K562 (cell line): ENCODE results near the gene BIVM. TPM values are rescaled to one million over a fixed set of nuclear protein-coding genes. Genes with fewer than 3 reads are reported as not detected.

Experiments
- CLOCK ChIP-seq: fragments of 250-450 bp; sonication (Bioruptor Pico); IDR thresholded peaks from 2 replicates; pipeline ENCODE4 v1.4.0; 2020; ENCODE audit warnings: mild to moderate bottlenecking, moderate library complexity, borderline replicate concordance
- VEZF1 ChIP-seq: fragments of 200-800 bp; sonication (Bioruptor generic); IDR thresholded peaks from 2 replicates; pipeline ENCODE4 v1.6.1; 2017; ENCODE audit warnings: missing genetic modification characterization, missing compliant biosample characterization
- ZNF589 ChIP-seq: fragments of 200-800 bp; sonication (Bioruptor generic); IDR thresholded peaks from 2 replicates; pipeline ENCODE4 v1.6.1; 2016; ENCODE audit warnings: low read depth, missing genetic modification characterization, missing compliant biosample characterization
- polyA plus RNA-seq, 8 experiments: library from polyadenylated mRNA; depleted of rRNA in 4 of 8; stranded (reverse) in 5 of 8; unstranded in 3 of 8; fragments of >200 nt; fragmentation: Nextera tagmentation in 2 of 8; fragmentation: Illumina TruSeq in 1 of 8; extraction: Ambion mirVana in 2 of 8; extraction: Trizol in 1 of 8; gene quantifications; 2 replicates each; pipeline versions ENCODE4 v1.2.1 to v1.2.3, GENCODE V29; 2011 to 2014; ENCODE audit warnings: inconsistent platforms in 1 of 8, missing spikeins in 1 of 8
- total RNA-seq, 7 experiments: library from RNA; depleted of rRNA in 6 of 7; stranded (reverse); fragments of >200 nt in 6 of 7; fragmentation: Illumina TruSeq in 2 of 7; extraction: Trizol in 2 of 7; gene quantifications; 2 replicates each; pipeline versions ENCODE4 v1.2.1 to v1.2.3, GENCODE V29; 2011 to 2021; ENCODE audit warnings: low replicate concordance in 1 of 7

Gene BIVM
- total and polyA plus RNA-seq, 9 of the 15 experiments (the other 6 are each of a cell fraction or from before 2014, with no cell fraction given), result 3.6 to 23.1 (median 16.8) TPM

- TF ChIP-seq ZNF589 (CRISPR knock-in tag) (no peak), VEZF1 (CRISPR knock-in tag) (no peak), CLOCK (CRISPR knock-in tag) (no peak)
- TF ChIP-seq, all 486 proteins: peak for 0
These were observed 81.0 kb downstream of the BIVM start (continued) for GRCh38 chr13:102879793-102880499.
